WERI-Rb-1 (cell line): ENCODE results near the gene TSPAN3.

Experiments
- DNase-seq: peaks from one replicate; pipeline ENCODE4 v3.0.0-alpha.2; 2020
- H3K27ac ChIP-seq: fragments of 250-450 bp; sonication (Bioruptor Pico); 2 replicates; pipeline ENCODE4 v1.5.1; 2020; ENCODE audit warnings: mild to moderate bottlenecking, moderate library complexity
- H3K27me3 ChIP-seq: fragments of 250-450 bp; sonication (Bioruptor Pico); 2 replicates; pipeline ENCODE4 v1.5.1; 2021; ENCODE audit warnings: mild to moderate bottlenecking, low read depth, moderate library complexity; ENCODE audit not compliant: insufficient read depth, severe bottlenecking
- H3K36me3 ChIP-seq: fragments of 250-450 bp; sonication (Bioruptor Pico); 2 replicates; pipeline ENCODE4 v1.5.1; 2020; ENCODE audit warnings: mild to moderate bottlenecking, moderate library complexity
- H3K4me3 ChIP-seq: 2 replicates; pipeline ENCODE4 v1.5.1; 2011; ENCODE audit warnings: low read depth, mild to moderate bottlenecking, control low read depth, low read length
- H3K9me3 ChIP-seq: fragments of 250-450 bp; sonication (Bioruptor Pico); 2 replicates; pipeline ENCODE4 v1.5.1; 2021; ENCODE audit warnings: mild to moderate bottlenecking, moderate library complexity; ENCODE audit not compliant: severe bottlenecking
- TF ChIP-seq, protein P1 (sequence below): IDR thresholded peaks from 2 replicates; pipeline ENCODE4 v1.5.1; 2011; ENCODE audit warnings: low read depth, mild to moderate bottlenecking, control low read depth, inconsistent platforms, low read length

The TSPAN3 gene

DNA sequence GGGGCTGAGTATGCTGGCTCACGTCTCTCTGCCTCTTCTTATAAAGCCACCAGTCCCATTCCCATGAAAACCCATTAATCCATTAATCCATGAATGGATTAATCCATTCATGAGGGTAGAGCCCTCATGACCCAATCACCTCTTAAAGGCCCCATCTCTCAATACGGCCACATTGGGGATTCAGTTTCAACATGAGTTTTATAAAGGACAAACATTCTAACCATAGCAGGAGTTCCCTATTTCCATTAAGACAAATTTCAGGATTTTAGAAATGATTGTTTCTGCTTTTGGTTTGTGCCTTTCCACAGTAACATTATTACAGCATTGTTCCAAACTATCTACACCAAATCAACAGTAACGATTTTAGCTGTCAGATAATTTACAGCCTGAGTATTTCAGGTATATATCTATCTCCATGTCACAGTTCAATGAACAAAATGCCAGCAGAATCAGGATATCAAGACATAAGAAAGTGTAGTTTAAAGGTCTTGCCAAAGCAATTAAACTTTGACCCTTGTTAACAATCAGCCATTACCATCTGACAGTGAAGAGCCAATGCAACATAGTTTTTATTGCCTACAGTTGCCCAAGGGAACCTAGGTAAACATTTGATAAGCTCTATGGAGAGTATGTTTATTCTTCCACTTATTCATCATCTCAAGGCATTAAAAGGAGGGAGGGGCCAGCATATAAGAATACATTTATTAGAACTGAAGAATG, 3.8 kb downstream of the TSPAN3 start:
- Histone ChIP-seq H3K9me3 (no peaks in the 10 kb centered on the region), H3K27me3 (no peaks in the 10 kb centered on the region), H3K4me3 (no peak overlapping the region), H3K27ac (no peak overlapping the region), H3K36me3 (peaks cover 31% of the 10 kb centered on the region)
- DNase-seq, result no peak
- TF ChIP-seq, protein P1, sequence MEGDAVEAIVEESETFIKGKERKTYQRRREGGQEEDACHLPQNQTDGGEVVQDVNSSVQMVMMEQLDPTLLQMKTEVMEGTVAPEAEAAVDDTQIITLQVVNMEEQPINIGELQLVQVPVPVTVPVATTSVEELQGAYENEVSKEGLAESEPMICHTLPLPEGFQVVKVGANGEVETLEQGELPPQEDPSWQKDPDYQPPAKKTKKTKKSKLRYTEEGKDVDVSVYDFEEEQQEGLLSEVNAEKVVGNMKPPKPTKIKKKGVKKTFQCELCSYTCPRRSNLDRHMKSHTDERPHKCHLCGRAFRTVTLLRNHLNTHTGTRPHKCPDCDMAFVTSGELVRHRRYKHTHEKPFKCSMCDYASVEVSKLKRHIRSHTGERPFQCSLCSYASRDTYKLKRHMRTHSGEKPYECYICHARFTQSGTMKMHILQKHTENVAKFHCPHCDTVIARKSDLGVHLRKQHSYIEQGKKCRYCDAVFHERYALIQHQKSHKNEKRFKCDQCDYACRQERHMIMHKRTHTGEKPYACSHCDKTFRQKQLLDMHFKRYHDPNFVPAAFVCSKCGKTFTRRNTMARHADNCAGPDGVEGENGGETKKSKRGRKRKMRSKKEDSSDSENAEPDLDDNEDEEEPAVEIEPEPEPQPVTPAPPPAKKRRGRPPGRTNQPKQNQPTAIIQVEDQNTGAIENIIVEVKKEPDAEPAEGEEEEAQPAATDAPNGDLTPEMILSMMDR, result no peak

DNA sequence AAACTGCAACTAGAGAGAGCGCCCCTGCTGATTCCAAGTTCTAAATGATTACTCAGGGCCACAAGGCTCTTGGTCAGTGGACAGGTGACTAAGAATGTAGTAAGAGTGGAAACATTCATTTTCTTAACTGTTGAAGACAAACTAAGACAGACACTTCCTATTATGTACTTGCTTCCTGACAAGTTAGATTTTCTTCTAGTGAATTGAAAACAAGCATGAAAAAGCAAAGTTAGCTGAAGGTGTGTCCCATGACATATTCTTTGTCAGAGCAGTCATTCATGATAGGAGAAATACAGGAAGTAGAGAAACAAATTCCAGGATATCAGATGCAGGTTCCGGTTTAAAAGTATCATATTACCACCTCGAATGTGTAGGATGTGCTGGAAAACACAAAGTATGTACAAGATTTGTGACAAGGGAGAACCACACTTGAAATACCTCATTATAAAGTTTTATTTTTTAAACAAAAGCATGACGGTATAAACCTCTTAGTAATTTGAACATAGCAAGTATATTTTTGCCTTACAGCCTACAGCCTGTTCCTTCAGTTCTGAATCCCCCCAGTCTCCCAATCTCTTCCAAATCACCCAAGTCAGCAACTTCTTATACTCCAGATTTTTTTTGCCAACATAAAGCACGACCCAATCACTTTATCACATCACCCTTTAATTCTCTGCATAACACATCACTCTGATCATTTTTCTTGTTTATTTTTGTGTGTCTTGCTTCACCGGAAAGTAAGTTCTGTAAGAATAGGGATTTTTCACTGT, 6.2 kb downstream of the TSPAN3 start:
- DNase-seq, result no peak
- Histone ChIP-seq H3K4me3 (no peak overlapping the region), H3K9me3 (no peaks in the 10 kb centered on the region), H3K36me3 (peaks cover 26% of the 10 kb centered on the region), H3K27me3 (no peaks in the 10 kb centered on the region), H3K27ac (no peak overlapping the region)
- TF ChIP-seq, protein P1, result no peak

DNA sequence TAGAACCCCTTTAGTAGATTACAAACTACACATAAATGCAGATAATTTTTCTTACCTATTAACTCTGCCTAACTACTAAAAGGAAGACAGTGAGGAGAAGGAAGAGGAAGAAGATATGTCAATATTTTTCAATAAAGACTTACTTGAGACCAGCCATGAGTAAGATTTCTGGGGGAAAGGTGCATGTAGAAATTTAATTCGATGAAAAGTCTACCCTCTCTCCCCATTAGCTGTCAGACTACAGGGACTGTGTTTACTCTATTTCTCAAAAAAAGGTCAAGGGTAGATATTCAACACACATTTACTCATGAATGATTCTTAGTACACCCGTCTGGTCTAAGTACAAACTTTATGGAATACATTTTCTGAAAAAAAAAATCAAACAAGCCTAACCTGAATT, 6.8 kb downstream of the TSPAN3 start:
- Histone ChIP-seq H3K9me3 (no peaks in the 10 kb centered on the region), H3K27me3 (no peaks in the 10 kb centered on the region), H3K36me3 (peaks cover 21% of the 10 kb centered on the region), H3K4me3 (no peak overlapping the region), H3K27ac (no peak overlapping the region)
- no peak for DNase-seq
- TF ChIP-seq, protein P1, result no peak

DNA sequence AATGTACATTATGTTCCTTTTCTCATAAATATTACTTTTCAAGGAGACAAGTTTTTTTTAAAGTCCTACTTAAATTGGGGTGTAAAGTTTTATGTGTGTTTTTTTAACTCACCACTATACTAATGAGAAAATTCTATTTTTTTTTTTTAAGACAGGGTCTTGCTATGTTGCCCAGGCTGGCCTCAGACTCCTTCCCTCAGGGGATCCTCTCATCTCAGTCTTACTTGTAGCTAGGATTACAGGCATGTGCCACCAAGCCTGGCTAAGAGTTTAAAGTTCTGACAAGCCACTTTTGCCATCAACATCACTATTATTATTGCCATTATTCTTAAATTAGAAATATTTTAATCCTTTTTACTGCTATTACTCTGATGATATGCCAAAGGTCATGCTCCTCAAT, 7.7 kb downstream of the TSPAN3 start:
- DNase-seq, result no peak
- Histone ChIP-seq H3K9me3 (no peaks in the 10 kb centered on the region), H3K36me3 (peaks cover 13% of the 10 kb centered on the region), H3K4me3 (no peak overlapping the region), H3K27me3 (no peaks in the 10 kb centered on the region), H3K27ac (no peak overlapping the region)
- TF ChIP-seq, protein P1, result no peak

DNA sequence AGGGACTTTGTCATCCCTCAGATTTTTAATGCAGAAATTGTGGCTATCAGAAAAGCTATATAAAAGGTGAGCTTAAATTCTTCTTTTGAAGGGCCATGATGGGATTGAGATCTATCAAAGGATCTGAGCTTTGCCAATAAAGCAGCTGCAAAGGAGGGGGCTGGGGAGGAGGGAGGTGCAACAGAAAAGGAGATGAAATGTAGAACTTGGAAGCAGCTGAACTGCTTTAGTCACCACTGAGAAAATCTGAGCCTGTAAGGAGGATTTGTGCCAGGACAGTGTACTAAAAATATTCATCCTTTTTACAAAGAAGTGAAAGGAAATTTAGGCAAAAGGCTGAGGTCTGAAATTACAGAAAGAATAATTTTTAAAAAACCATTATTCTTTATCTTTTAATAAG, 10.4 kb downstream of the TSPAN3 start:
- no peak overlapping the region for H3K27ac ChIP-seq
- no peaks in the 10 kb centered on the region for H3K9me3 ChIP-seq
- no peak for DNase-seq
- H3K27me3 ChIP-seq, result no peaks in the 10 kb centered on the region
- TF ChIP-seq, protein P1, result no peak
- H3K36me3 ChIP-seq, result peaks cover 3% of the 10 kb centered on the region
- no peak overlapping the region for H3K4me3 ChIP-seq
